Measurements from ENCODE around the gene NCOA5. TPM values are rescaled to one million over a fixed set of nuclear protein-coding genes. Genes with fewer than 3 reads are reported as not detected.

The NCOA5 gene
- total and polyA plus RNA-seq, 9 of the 15 experiments (the other 6 are each of a cell fraction or from before 2014, with no cell fraction given) = 3.9 to 22.8 (median 13.8) TPM

DNA sequence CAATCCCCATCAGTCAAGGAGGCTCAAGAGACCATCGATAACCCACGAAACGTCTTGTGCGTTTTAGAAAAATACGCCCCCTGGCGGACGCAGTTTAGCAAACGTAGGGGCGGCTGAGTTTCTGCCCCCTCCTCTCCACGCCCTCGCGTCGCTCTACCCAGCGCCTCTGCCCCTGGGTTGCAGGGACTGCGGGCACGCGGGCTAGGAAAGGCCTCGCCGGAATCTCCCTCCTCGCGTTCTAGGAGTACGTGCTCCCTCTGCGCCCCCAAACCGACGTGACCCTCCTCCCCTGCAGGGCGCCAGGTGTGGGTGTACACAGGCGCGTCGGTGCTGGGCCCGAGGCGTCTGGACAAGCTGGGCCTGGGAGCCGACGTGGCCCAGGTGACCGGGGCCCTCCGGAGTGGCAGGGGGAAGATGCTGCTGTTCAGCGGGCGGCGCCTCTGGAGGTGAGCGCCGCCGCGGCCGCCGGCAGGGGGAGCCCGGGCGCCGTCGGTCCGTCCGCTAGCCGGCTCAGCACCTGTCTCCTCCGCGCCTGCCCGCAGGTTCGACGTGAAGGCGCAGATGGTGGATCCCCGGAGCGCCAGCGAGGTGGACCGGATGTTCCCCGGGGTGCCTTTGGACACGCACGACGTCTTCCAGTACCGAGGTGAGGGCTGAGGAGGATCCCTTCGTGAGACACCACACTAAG lies 75.8 kb downstream of the NCOA5 start (continued):
- TF ChIP-seq, protein P1, sequence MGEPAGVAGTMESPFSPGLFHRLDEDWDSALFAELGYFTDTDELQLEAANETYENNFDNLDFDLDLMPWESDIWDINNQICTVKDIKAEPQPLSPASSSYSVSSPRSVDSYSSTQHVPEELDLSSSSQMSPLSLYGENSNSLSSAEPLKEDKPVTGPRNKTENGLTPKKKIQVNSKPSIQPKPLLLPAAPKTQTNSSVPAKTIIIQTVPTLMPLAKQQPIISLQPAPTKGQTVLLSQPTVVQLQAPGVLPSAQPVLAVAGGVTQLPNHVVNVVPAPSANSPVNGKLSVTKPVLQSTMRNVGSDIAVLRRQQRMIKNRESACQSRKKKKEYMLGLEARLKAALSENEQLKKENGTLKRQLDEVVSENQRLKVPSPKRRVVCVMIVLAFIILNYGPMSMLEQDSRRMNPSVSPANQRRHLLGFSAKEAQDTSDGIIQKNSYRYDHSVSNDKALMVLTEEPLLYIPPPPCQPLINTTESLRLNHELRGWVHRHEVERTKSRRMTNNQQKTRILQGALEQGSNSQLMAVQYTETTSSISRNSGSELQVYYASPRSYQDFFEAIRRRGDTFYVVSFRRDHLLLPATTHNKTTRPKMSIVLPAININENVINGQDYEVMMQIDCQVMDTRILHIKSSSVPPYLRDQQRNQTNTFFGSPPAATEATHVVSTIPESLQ (CRISPR knock-in tag; IDR thresholded peaks at IDR 0.05) = no peak
- no peak for TF ChIP-seq ZFP30 (CRISPR knock-in tag; IDR thresholded peaks at IDR 0.05; ENCODE audit: borderline replicate concordance)
- TF ChIP-seq COPS2 (conservative IDR thresholded peaks at IDR 0.05) = no peak
- TF ChIP-seq XRCC4 (IDR thresholded peaks at IDR 0.05; ENCODE audit: extremely low read depth, insufficient read depth, insufficient read length) = no peak
- TF ChIP-seq MYC (IDR thresholded peaks at IDR 0.05; ENCODE audit: low read depth, low read length) = 0 out of 2 replicates have a peak, but pooled peaks have one; percentile 27
- TF ChIP-seq MYC (CRISPR knock-in tag; IDR thresholded peaks at IDR 0.05; ENCODE audit: borderline replicate concordance, low read depth) = no peak; the same call in 1 of the 2 replicates
- TF ChIP-seq CTBP1 (IDR thresholded peaks at IDR 0.05; ENCODE audit: borderline replicate concordance) = peak; percentile 95
- no peak for TF ChIP-seq HLTF (IDR thresholded peaks at IDR 0.05)
- no peak for TF ChIP-seq HNRNPUL1 (IDR thresholded peaks at IDR 0.05; ENCODE audit: low read length)
- no peak for TF ChIP-seq JUNB (CRISPR knock-in tag; conservative IDR thresholded peaks at IDR 0.05)
- TF ChIP-seq, protein P2, sequence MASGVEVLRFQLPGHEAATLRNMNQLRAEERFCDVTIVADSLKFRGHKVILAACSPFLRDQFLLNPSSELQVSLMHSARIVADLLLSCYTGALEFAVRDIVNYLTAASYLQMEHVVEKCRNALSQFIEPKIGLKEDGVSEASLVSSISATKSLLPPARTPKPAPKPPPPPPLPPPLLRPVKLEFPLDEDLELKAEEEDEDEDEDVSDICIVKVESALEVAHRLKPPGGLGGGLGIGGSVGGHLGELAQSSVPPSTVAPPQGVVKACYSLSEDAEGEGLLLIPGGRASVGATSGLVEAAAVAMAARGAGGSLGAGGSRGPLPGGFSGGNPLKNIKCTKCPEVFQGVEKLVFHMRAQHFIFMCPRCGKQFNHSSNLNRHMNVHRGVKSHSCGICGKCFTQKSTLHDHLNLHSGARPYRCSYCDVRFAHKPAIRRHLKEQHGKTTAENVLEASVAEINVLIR (CRISPR knock-in tag; IDR thresholded peaks at IDR 0.05) = no peak
- TF ChIP-seq, protein P3, sequence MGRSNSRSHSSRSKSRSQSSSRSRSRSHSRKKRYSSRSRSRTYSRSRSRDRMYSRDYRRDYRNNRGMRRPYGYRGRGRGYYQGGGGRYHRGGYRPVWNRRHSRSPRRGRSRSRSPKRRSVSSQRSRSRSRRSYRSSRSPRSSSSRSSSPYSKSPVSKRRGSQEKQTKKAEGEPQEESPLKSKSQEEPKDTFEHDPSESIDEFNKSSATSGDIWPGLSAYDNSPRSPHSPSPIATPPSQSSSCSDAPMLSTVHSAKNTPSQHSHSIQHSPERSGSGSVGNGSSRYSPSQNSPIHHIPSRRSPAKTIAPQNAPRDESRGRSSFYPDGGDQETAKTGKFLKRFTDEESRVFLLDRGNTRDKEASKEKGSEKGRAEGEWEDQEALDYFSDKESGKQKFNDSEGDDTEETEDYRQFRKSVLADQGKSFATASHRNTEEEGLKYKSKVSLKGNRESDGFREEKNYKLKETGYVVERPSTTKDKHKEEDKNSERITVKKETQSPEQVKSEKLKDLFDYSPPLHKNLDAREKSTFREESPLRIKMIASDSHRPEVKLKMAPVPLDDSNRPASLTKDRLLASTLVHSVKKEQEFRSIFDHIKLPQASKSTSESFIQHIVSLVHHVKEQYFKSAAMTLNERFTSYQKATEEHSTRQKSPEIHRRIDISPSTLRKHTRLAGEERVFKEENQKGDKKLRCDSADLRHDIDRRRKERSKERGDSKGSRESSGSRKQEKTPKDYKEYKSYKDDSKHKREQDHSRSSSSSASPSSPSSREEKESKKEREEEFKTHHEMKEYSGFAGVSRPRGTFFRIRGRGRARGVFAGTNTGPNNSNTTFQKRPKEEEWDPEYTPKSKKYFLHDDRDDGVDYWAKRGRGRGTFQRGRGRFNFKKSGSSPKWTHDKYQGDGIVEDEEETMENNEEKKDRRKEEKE (IDR thresholded peaks at IDR 0.05; ENCODE audit: borderline replicate concordance in 1 of 2, control insufficient read depth in 1 of 2, low read depth in 2 of 2, low read length in 1 of 2) = no peak
- TF ChIP-seq HDAC3 (IDR thresholded peaks at IDR 0.05; ENCODE audit: borderline replicate concordance, partially characterized antibody) = no peak
- TF ChIP-seq, protein P4, sequence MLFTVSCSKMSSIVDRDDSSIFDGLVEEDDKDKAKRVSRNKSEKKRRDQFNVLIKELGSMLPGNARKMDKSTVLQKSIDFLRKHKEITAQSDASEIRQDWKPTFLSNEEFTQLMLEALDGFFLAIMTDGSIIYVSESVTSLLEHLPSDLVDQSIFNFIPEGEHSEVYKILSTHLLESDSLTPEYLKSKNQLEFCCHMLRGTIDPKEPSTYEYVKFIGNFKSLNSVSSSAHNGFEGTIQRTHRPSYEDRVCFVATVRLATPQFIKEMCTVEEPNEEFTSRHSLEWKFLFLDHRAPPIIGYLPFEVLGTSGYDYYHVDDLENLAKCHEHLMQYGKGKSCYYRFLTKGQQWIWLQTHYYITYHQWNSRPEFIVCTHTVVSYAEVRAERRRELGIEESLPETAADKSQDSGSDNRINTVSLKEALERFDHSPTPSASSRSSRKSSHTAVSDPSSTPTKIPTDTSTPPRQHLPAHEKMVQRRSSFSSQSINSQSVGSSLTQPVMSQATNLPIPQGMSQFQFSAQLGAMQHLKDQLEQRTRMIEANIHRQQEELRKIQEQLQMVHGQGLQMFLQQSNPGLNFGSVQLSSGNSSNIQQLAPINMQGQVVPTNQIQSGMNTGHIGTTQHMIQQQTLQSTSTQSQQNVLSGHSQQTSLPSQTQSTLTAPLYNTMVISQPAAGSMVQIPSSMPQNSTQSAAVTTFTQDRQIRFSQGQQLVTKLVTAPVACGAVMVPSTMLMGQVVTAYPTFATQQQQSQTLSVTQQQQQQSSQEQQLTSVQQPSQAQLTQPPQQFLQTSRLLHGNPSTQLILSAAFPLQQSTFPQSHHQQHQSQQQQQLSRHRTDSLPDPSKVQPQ (CRISPR knock-in tag; IDR thresholded peaks at IDR 0.05; ENCODE audit: borderline replicate concordance) = no peak
- TF ChIP-seq HMGN3 (IDR thresholded peaks at IDR 0.05; ENCODE audit: borderline replicate concordance, extremely low read depth, insufficient read length, low read depth, low read length) = peak; percentile 35
- no peak for TF ChIP-seq NR1H2 (CRISPR knock-in tag; IDR thresholded peaks at IDR 0.05)
- TF ChIP-seq ZNF766 (CRISPR knock-in tag; conservative IDR thresholded peaks at IDR 0.05) = no peak
- no peak for TF ChIP-seq HOXB6 (CRISPR knock-in tag; IDR thresholded peaks at IDR 0.05; ENCODE audit: borderline replicate concordance)
- no peak for TF ChIP-seq FOXK1 (CRISPR knock-in tag; IDR thresholded peaks at IDR 0.05; ENCODE audit: borderline replicate concordance)
